GM19452 (cell line): Measurements from ENCODE around the gene NOTUM.

Experiments
- ATAC-seq: cut with Tn5 transposase; IDR thresholded peaks from one replicate; pipeline ENCODE4 v1.9.1; 2021; ENCODE audit not compliant: unreplicated experiment

NOTUM gene

DNA sequence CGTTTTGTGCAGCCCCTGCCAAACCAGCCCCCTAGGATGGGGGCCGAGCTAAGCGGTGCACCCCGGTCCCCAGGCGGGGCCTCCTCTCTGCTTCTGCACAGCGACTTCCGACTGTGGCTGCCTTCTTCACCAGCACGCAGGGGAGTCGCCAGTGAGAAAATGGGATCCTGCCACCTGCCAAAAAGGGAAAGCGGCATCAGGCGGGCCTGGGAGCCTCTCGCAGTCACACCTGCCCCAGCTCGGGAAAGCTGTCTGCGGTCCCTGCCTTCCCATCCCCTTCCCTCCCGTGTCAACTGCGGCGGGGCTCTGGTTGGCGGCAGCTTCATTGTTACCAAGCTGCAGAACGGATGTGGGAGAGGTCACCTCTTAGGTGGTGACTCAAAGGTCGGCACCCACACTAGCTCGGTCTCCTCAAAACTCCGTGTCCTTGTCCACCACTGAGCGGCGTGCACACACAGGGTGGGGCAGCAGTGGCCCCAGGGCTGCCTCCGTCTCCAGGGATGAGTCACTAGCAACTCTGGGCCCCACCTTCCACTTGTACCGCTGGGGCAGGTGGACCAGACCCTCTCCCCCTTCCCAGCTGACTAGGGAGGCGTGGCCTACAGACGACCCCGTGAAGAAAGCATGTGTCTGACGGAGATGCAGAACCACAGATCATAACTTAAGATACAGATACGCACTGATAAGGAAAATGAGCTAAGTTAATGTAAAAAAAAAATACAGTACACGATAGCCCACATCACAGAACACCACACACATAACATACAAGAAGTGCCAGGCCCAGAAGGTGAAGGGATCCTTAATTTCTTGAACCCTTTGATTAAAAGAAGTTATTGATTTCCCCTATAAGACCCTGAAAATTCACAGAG is 48.3 kb downstream of the NOTUM start:
- no peak for ATAC-seq

DNA sequence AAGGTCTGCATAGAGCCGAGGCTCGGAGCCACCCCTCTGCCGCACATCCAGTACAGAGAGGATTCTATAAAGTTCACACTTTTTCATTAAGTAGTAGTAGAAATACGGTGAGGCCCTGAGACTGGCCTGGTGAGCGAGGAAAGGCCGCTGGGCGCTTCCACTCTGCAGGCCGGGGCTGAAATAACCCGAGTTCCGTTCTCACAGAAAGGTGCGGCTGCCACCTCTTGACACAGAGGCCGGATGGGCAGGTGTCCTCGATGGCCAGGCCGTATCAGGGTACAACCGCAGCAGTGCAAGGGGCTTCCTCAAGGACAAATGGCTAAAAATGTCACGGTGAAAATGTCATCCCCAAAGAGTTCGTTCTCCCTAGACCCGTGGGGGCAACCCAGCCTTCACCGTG is 49.0 kb downstream of the NOTUM start:
- ATAC-seq = no peak

DNA sequence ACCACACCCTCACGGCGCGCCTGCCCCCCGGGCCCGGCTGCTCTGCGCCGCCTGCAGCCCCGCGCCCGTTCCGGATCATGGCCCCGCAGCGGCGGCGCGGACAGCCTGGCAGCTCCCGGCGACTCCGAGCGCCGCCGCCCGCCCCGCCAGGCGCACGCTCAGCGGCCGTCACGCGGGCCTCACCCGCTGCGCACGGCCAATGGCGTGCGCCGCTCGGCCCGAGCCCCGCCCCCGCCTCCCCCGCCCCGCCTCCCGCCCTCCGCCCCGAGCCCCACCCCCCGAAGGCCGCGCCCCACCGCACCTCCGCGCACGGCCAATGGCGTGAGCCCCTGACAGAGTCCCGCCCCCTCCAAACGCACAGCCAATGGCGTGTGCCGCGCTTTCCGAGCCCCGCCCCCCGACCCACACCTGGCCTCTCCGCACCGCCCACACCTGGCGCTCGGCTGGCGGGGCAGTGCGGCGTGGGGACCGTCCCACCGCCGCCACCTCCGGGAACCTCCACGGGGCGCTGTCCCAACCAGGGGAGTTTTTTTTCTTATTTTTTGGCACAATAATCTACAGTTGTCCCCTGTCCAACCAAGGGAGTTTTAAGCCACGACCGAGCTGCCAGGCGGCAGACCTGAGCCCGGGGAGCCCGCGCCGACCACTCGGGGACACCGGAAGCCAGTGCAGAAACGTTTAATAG is 49.6 kb downstream of the NOTUM start, which contains the start of gene PCYT2:
Gene PCYT2 (minus strand): TSS at position 123 of the 685 bp plus-strand sequence. CDS start 44 bp downstream, at position 79.
- peak; percentile 57 for ATAC-seq

- ATAC-seq = peak; percentile 35
These were observed 50.1 kb downstream of the NOTUM start for GRCh38 chr17:81910840-81911276.

GRCh38 chr17:81909966-81910839 is 50.8 kb downstream of the NOTUM start:
- no peak for ATAC-seq

GRCh38 chr17:81909231-81909630 is 51.8 kb downstream of the NOTUM start:
- ATAC-seq = no peak

- ATAC-seq = no peak
These were observed 52.2 kb downstream of the NOTUM start for GRCh38 chr17:81908793-81909192.

GRCh38 chr17:81907219-81908145 is 53.5 kb downstream of the NOTUM start:
- no peak for ATAC-seq

DNA sequence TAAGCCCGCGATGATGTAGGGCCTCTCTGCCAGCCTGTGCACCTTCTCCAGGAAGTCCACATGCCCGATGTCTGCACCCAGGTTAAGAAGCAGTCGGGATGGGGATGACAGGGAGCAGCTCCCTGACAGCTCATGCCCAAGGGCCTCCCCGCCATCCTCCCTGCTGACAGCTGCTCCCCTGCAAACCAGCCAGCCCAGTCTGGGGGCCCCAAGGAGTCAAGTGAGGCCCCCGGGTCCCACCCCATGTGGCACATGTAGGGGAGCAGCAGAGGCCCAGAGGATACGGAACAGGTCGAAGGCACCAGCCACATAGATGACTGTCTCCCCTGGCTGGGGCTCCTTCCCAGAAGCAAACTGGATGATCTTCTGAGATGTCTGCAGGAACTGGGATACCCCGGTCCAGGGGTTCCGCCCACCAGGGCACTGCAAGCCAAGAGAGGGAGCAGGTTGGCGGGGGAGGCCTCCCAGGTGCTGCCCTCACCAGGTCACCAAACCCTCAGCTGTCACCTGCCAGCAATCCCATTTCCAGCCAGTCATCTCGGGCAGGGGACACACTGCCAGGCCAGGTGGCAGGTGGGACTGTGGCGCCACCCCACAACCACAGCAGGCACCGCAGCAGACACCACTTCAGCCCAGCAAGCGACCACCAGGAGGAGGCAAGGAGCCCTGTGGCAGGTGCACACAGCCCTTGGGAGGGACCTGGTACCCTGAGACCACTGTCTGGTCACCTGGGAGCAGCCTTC is 54.3 kb downstream of the NOTUM start:
- ATAC-seq = no peak

DNA sequence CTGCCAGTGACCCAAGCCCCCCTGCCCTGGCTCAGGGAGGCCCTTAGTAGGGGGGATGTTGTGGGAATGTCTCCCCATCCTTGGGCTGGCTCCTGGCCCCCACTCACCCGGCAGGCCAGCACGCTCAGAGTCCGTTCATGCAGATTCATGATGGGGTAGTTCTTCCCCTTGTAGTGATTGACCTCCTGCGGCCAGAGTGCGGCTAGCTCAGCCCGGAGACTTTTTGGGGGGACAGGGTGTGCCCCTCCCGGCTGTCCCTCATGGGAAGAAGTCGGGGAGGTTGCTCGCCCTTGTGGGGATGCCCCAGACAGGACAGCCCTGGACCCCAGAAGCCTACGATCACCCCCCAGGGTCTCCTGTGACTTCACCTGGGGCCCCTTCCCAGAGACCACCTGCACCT is 55.0 kb downstream of the NOTUM start:
- no peak for ATAC-seq

GRCh38 chr17:81905424-81905875 is 55.5 kb downstream of the NOTUM start:
- no peak for ATAC-seq

- ATAC-seq = no peak
These were observed 56.2 kb downstream of the NOTUM start for GRCh38 chr17:81904600-81905423.

DNA sequence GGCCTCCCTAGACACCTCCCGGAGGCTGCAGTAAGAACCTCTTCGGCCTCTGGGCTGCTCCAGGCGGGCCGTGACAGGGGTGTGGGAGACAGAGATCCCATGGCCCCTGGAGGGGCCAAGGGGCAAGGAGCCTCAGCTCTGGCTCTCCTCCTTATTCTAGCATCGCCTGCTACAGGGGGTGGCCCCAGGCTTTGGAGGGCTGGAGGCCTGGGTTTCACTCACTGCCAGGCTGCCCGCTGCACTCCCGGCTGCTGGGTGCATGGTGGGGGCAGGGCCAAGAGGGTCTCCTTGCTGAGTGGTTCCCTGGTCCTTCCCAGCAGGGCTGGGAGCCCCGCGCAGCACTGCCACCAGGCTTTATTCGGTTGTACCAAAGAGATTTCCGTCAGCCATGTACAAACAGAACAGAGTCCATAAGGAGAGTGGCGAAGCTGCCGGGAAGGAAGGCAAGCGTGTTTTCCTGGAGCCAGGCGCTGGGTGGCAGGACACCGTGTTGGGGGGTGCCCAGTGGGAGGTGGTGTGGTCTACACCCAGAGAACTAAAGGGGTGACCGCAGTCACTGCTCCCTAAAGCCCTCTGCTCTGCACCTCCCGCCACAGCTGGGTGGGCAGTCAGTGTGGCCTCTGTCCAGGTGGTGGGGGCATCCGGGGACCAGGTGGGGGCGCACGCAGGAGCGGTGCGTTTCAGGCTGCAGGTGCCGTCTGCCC is 56.9 kb downstream of the NOTUM start:
- no peak for ATAC-seq

DNA sequence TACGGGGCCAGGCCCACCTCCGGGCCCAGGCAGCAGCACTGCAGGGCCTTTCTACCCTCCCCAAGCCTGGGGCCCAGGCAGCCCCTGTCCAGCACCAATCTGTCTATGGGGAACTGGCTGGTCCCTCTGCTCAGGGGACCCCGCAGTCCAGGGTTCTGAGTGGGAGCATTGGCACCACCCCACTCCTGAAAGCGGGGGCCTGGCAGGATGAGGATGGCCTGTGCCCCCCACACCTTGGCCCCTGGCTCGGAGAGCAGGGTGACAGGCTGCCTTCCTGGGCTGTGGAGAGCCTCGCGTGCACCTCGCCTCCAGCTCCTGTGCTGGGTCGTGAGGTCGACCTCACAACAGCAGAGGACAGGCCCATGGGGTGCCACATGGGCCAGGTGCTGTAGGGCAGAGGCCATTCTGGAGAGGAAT is 57.6 kb downstream of the NOTUM start:
- ATAC-seq = no peak

- no peak for ATAC-seq
These were observed 58.2 kb downstream of the NOTUM start for GRCh38 chr17:81902653-81903414.
